SU-DHL-6 (cell line): ENCODE data around the gene AGAP3.

Experiments used
- EZH2phosphoT487 ChIP-seq: fragments of 200-600 bp; sonication (generic), shearing (Covaris generic); conservative IDR thresholded peaks from 2 replicates; pipeline ENCODE4 v1.6.1; 2018; ENCODE audit warnings: mild to moderate bottlenecking, antibody characterized with exemption, low read length, moderate library complexity, mixed read lengths
- TF ChIP-seq, protein P1 (sequence below): fragments of 200-600 bp; sonication (generic); IDR thresholded peaks from one replicate; pipeline ENCODE4 v1.5.1; 2017; ENCODE audit warnings: antibody characterized with exemption, mild to moderate bottlenecking, low read length, moderate library complexity; ENCODE audit not compliant: insufficient read depth, poor library complexity, severe bottlenecking

DNA sequence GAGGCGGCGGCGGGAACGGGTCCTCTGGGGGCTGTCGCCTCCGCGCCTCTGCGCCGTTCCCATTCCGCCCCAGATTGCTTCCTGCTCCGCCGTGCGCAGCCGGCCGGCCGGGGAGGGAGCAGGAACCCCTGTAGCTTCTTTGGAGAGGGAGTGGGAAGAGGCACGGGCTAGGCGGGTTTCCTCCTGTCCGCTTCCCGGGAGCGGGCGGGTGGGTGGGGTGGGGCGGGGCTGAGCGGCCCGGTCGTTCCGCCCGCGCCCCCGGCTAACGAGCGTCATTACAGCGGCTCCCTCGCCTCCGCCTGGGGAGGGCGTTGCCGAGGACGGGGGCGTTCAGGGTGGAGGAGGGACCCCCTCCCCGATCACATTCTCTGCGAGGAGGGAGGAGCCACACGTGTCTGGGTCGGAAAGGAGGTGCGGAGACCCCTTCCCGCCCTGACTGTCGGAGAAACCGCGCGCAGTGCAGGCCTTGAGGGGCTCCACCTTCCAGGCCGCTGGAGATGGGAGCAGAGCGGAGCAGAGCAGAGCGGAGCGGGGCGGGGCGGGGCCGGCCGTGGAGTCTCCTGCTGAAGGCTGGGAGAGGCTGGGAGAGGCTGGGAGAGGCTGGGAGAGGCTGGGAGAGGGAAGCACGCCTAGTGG is 39.7 kb downstream of the AGAP3 start:
- TF ChIP-seq, protein P1, sequence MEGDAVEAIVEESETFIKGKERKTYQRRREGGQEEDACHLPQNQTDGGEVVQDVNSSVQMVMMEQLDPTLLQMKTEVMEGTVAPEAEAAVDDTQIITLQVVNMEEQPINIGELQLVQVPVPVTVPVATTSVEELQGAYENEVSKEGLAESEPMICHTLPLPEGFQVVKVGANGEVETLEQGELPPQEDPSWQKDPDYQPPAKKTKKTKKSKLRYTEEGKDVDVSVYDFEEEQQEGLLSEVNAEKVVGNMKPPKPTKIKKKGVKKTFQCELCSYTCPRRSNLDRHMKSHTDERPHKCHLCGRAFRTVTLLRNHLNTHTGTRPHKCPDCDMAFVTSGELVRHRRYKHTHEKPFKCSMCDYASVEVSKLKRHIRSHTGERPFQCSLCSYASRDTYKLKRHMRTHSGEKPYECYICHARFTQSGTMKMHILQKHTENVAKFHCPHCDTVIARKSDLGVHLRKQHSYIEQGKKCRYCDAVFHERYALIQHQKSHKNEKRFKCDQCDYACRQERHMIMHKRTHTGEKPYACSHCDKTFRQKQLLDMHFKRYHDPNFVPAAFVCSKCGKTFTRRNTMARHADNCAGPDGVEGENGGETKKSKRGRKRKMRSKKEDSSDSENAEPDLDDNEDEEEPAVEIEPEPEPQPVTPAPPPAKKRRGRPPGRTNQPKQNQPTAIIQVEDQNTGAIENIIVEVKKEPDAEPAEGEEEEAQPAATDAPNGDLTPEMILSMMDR = no peak
- TF ChIP-seq EZH2phosphoT487 = no peak
